ENCODE measurements around the gene ZNF267.

GRCh38 chr16:31842864-31843263 lies 30.7 kb upstream of the ZNF267 start:
- TF ChIP-seq CTCF (IDR thresholded peaks at IDR 0.05) (no peak), NR3C1 (CRISPR knock-in tag; conservative IDR thresholded peaks at IDR 0.05; ENCODE audit: low read depth) (no peak), ESRRA (CRISPR knock-in tag; IDR thresholded peaks at IDR 0.05; ENCODE audit: borderline replicate concordance) (no peak), ATF3 (CRISPR knock-in tag; conservative IDR thresholded peaks at IDR 0.05) (no peak), NFYB (CRISPR knock-in tag; conservative IDR thresholded peaks at IDR 0.05; ENCODE audit: low read depth) (no peak), JUN (CRISPR knock-in tag; IDR thresholded peaks at IDR 0.05) (no peak), CREB1 (CRISPR knock-in tag; IDR thresholded peaks at IDR 0.05) (no peak)
